K562 (cell line): ENCODE measurements around the gene UGT1A6. TPM values are rescaled to one million over a fixed set of nuclear protein-coding genes. Genes with fewer than 3 reads are reported as not detected.

Experiments used
- ATAC-seq: fragments of 200-7000 bp; cut with Tn5 transposase; 3 replicates; pipeline ENCODE4 v1.9.1; 2020; ENCODE audit warnings: moderate library complexity
- BruUV-seq: library from RNA; stranded (reverse); fragments of 400-500 nt; replicated peaks from 2 replicates; lab custom pipeline; 2021; lab: Mats Ljungman, UMichigan
- CTCF ChIA-PET: fragments of 300-600 bp; formaldehyde crosslinking; extraction: SDS; loops from one replicate; lab custom pipeline; 2021; ENCODE audit warnings: low intra/inter-chr PET ratio; lab: Yijun Ruan, JAX
- POLR2A ChIA-PET: fragments of 300-600, 350-650 bp; sonication (Branson Sonifier 250); formaldehyde crosslinking; extraction: SDS; loops from one replicate; lab custom pipeline; 2021; ENCODE audit warnings: antibody characterized with exemption, inconsistent platforms; lab: Yijun Ruan, JAX
- DNase-seq, 4 experiments: peaks; one replicate each; pipeline versions ENCODE4 v3.0.0 to v3.0.0-alpha.2; 2011 to 2018; ENCODE audit warnings: low spot score in 3 of 4, mixed read lengths in 3 of 4; ENCODE audit errors: extremely low read depth in 1 of 4
- FAIRE-seq: peaks from 2 replicates; lab custom pipeline; 2011; peaks lifted over from hg19 to GRCh38; lab: Jason Lieb, UNC
- H2AFZ ChIP-seq: 2 replicates; pipeline ENCODE4 v1.6.0; 2011; ENCODE audit warnings: low read depth, low read length, control low read depth, inconsistent platforms
- H3K27ac ChIP-seq: fragments of 200-600 bp; 3 replicates; pipeline ENCODE4 v1.8.0; 2011; ENCODE audit warnings: low read depth, mild to moderate bottlenecking, control low read depth, inconsistent platforms, low read length, moderate library complexity, mixed read lengths; ENCODE audit errors: extremely low read depth
- H3K27me3 ChIP-seq, 2 experiments: fragments of 300-600 bp in 1 of 2; 2 replicates in 1 of 2; 3 replicates in 1 of 2; pipeline versions ENCODE4 v1.6.0 to v1.8.0; 2011; ENCODE audit warnings: inconsistent platforms in 2 of 2, low read length in 2 of 2, mild to moderate bottlenecking in 1 of 2, mixed read lengths in 1 of 2, moderate library complexity in 1 of 2; ENCODE audit not compliant: control insufficient read depth in 2 of 2, insufficient read depth in 2 of 2
- H3K36me3 ChIP-seq: fragments of 300-600 bp; 3 replicates; pipeline ENCODE4 v1.8.0; 2011; ENCODE audit warnings: mild to moderate bottlenecking, low read length, inconsistent platforms; ENCODE audit not compliant: control insufficient read depth, insufficient read depth
- H3K4me1 ChIP-seq, 2 experiments: fragments of 200-600 bp in 1 of 2; replicated peaks in 1 of 2; 2 replicates in 1 of 2; 3 replicates in 1 of 2; pipeline versions ENCODE4 v1.5.1 to v1.8.0; 2011; ENCODE audit warnings: inconsistent platforms in 2 of 2, low read length in 2 of 2, mild to moderate bottlenecking in 1 of 2, mixed read lengths in 1 of 2, moderate library complexity in 1 of 2; ENCODE audit not compliant: control insufficient read depth in 2 of 2, insufficient read depth in 2 of 2
- H3K4me2 ChIP-seq: 2 replicates; pipeline ENCODE4 v1.6.1; 2011; ENCODE audit warnings: low read length, control low read depth, inconsistent platforms, mixed read lengths; ENCODE audit not compliant: insufficient read depth
- H3K4me3 ChIP-seq: fragments of 200-600 bp; sonication (generic), shearing (Covaris generic); 2 replicates; pipeline ENCODE4 v1.5.1; 2016; ENCODE audit warnings: control low read depth, inconsistent platforms
- H3K79me2 ChIP-seq: fragments of 200-600 bp; 3 replicates; pipeline ENCODE4 v1.8.0; 2011; ENCODE audit warnings: low read length, inconsistent platforms; ENCODE audit not compliant: control insufficient read depth, insufficient read depth
- H3K9ac ChIP-seq, 2 experiments: 2 replicates each; pipeline versions ENCODE4 v1.6.0 to v1.6.1; 2011; ENCODE audit warnings: low read depth in 2 of 2, low read length in 2 of 2, control low read depth in 1 of 2, inconsistent platforms in 1 of 2, mild to moderate bottlenecking in 1 of 2, mixed read lengths in 1 of 2; ENCODE audit not compliant: insufficient read depth in 1 of 2
- H3K9me1 ChIP-seq: one replicate; pipeline ENCODE4 v1.6.0; 2011; ENCODE audit warnings: inconsistent platforms, mild to moderate bottlenecking, low read length, moderate library complexity; ENCODE audit not compliant: control insufficient read depth, insufficient read depth
- H3K9me3 ChIP-seq: replicated peaks from 2 replicates; pipeline ENCODE4 v1.5.1; 2011; ENCODE audit warnings: low read depth, low read length, inconsistent platforms; ENCODE audit not compliant: control insufficient read depth, insufficient read depth
- H4K20me1 ChIP-seq: replicated peaks from 2 replicates; pipeline ENCODE4 v1.6.1; 2011; ENCODE audit warnings: low read length, inconsistent platforms, mixed read lengths; ENCODE audit not compliant: control insufficient read depth, insufficient read depth
- EP400 ChIP-seq: fragments of 450-650 bp; IDR thresholded peaks from 2 replicates; pipeline ENCODE4 v1.6.1; 2017; ENCODE audit warnings: antibody characterized with exemption, mild to moderate bottlenecking, moderate library complexity
- KAT7 ChIP-seq: sonication (generic); formaldehyde crosslinking; IDR thresholded peaks from 2 replicates; pipeline ENCODE4 v1.8.0; 2022; ENCODE audit warnings: missing genetic modification reagents, mild to moderate bottlenecking, borderline replicate concordance
- MGA ChIP-seq: fragments of 450-650 bp; IDR thresholded peaks from 2 replicates; pipeline ENCODE4 v1.6.1; 2016; ENCODE audit warnings: mild to moderate bottlenecking, moderate library complexity
- NCOA1 ChIP-seq: fragments of 450-650 bp; IDR thresholded peaks from 2 replicates; pipeline ENCODE4 v1.6.1; 2016; ENCODE audit warnings: low read depth
- NFATC3 ChIP-seq: fragments of 450-650 bp; IDR thresholded peaks from 2 replicates; pipeline ENCODE4 v1.6.1; 2017; ENCODE audit warnings: mild to moderate bottlenecking
- NR3C1 ChIP-seq: sonication (generic); formaldehyde crosslinking; IDR thresholded peaks from 2 replicates; pipeline ENCODE4 v1.8.1; 2022; ENCODE audit warnings: missing genetic modification reagents
- NR4A1 ChIP-seq, 2 experiments: fragments of 250-450 bp in 1 of 2; fragments of 450-650 bp in 1 of 2; sonication (Bioruptor Pico) in 1 of 2; IDR thresholded peaks; 2 replicates each; pipeline versions ENCODE4 v1.4.0 to v1.6.1; 2016 to 2020; ENCODE audit warnings: mild to moderate bottlenecking in 2 of 2, missing compliant biosample characterization in 1 of 2, missing genetic modification characterization in 1 of 2, moderate library complexity in 1 of 2
- PHF8 ChIP-seq: fragments of 200-600 bp; sonication (generic); IDR thresholded peaks from 2 replicates; pipeline ENCODE4 v1.6.1; 2012; ENCODE audit warnings: mixed run types, mild to moderate bottlenecking, inconsistent platforms, low read length, moderate library complexity, borderline replicate concordance
- TAF9B ChIP-seq: fragments of 450-650 bp; IDR thresholded peaks from 2 replicates; pipeline ENCODE4 v1.6.1; 2018; ENCODE audit warnings: mild to moderate bottlenecking; ENCODE audit not compliant: partially characterized antibody
- ZNF133 ChIP-seq: fragments of 250-450 bp; sonication (Bioruptor Pico); IDR thresholded peaks from 2 replicates; pipeline ENCODE4 v1.4.0; 2020; ENCODE audit warnings: mild to moderate bottlenecking
- ZNF395 ChIP-seq: fragments of 200-800 bp; sonication (Bioruptor generic); IDR thresholded peaks from 2 replicates; pipeline ENCODE4 v1.6.1; 2017; ENCODE audit warnings: missing genetic modification characterization, missing compliant biosample characterization
- WGBS: fragments of 100-300 bp; shearing (Covaris generic); methylation state at CpG from one replicate; pipeline ENCODE4 v1.1.6; 2016; ENCODE audit warnings: low coverage, mixed read lengths; ENCODE audit not compliant: insufficient coverage; ENCODE audit errors: missing lambda C conversion rate; 5-methylcytosine and 5-hydroxymethylcytosine counted together
- in situ Hi-C: fragments of 300-500 bp; cut with MboI; formaldehyde crosslinking; loops from 4 replicates; pipeline ENCODE4 v1.15.0; 2018; ENCODE audit warnings: inconsistent platforms, mixed read lengths
- intact Hi-C: fragments of 100-400 bp; cut with micrococcal nuclease; formaldehyde crosslinking; loops from 2 replicates; pipeline ENCODE4 v1.14.2; 2022
- polyA plus RNA-seq, 8 experiments: library from polyadenylated mRNA; depleted of rRNA in 4 of 8; stranded (reverse) in 5 of 8; unstranded in 3 of 8; fragments of >200 nt; fragmentation: Nextera tagmentation in 2 of 8; fragmentation: Illumina TruSeq in 1 of 8; extraction: Ambion mirVana in 2 of 8; extraction: Trizol in 1 of 8; gene quantifications; 2 replicates each; pipeline versions ENCODE4 v1.2.1 to v1.2.3, GENCODE V29; 2011 to 2014; ENCODE audit warnings: inconsistent platforms in 1 of 8, missing spikeins in 1 of 8
- total RNA-seq, 7 experiments: library from RNA; depleted of rRNA in 6 of 7; stranded (reverse); fragments of >200 nt in 6 of 7; fragmentation: Illumina TruSeq in 2 of 7; extraction: Trizol in 2 of 7; gene quantifications; 2 replicates each; pipeline versions ENCODE4 v1.2.1 to v1.2.3, GENCODE V29; 2011 to 2021; ENCODE audit warnings: low replicate concordance in 1 of 7

Gene UGT1A6
- total and polyA plus RNA-seq, 9 of the 15 experiments (the other 6 are each of a cell fraction or from before 2014, with no cell fraction given): not detected

- Histone ChIP-seq H3K36me3 (no peaks in the 10 kb centered on the region), H3K4me3 (no peak overlapping the region), H4K20me1 (no peaks in the 10 kb centered on the region), H3K79me2 (no peaks in the 10 kb centered on the region), H3K9me3 (no peaks in the 10 kb centered on the region), H3K9me1 (no peaks in the 10 kb centered on the region), H3K27me3 (peaks cover 0 to 44% of the 10 kb centered on the region in 2 experiments; a peak in 2 of 5 replicates), H3K27ac (no peak overlapping the region), H3K4me2 (no peak overlapping the region), H3K9ac (no peak overlapping the region), H3K4me1 (no peaks in the 10 kb centered on the region; a peak in 1 of 5 replicates), H2AFZ (no peak overlapping the region)
- intact Hi-C loops: no loop called here
- FAIRE-seq (no peak), ATAC-seq (no peak), DNase-seq (no peak)
- WGBS: 31% methylated on average over 7 of the region's 7 CpGs
- no TSS peak for BruUV-seq
- in situ Hi-C loops: no loop called here
- CTCF ChIA-PET: no interaction called here
- POLR2A ChIA-PET: no interaction called here
- TF ChIP-seq ZNF133 (CRISPR knock-in tag): no peak
- no peak for TF ChIP-seq NCOA1
- TF ChIP-seq NR4A1 (CRISPR knock-in tag; IDR thresholded peaks at IDR 0.05): no peak
- no peak for TF ChIP-seq NR4A1 (tag; IDR thresholded peaks at IDR 0.05)
- no peak for TF ChIP-seq TAF9B
- TF ChIP-seq KAT7: no peak
- no peak for TF ChIP-seq PHF8
- no peak for TF ChIP-seq MGA
- no peak for TF ChIP-seq EP400
- TF ChIP-seq NFATC3: no peak
- TF ChIP-seq ZNF395 (CRISPR knock-in tag): no peak
- no peak for TF ChIP-seq NR3C1 (CRISPR knock-in tag)
Measured at GRCh38 chr2:233792720-233793119, 100.0 kb downstream of the UGT1A6 start.
